ENCODE data around the gene SNX14. TPM values are rescaled to one million over a fixed set of nuclear protein-coding genes. Genes with fewer than 3 reads are reported as not detected.
A peak's percentile ranks its signal among the peaks of the same experiment; 100 is the strongest.

SNX14 gene
- total and polyA plus RNA-seq, 4 donors, result 45.9 to 171 (median 91.3) TPM

DNA sequence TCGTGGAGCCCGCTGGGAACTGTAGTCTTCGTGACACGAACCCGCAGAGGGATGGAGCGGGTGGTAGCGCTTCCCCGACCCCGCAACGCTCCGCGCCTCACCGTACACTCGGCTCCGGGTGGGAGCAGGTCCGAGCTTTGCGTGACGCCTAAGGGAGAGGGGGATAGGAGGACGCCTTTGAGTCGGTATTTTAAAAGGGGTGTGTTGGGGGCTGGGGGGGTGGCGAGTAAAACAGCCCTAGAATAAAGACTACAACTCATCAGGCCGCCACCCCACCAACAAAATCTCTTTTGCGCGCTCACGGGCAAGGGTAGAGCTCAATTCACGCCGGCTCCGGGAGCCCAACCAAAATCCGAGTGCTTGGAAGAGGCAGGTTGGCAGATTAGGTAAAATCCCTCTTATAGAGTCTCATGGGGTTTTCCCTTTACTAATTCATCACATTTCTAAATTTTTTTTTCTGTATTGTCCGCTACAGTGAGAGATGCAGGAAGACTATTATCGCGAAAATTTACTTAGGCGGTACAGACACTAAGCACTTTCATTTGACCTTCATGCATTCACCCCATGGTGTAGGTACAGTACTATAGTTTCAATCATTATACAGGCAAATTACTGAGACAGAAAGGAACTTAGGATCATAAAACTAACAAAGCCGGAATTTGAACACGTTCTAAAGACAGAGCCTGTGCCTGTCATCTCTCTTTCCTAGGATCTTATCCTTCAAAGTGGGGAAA is 706 bp upstream of the SNX14 start:
- 1 to 2% methylated on average over 35 of the region's 35 CpGs for WGBS, 2 donors

DNA sequence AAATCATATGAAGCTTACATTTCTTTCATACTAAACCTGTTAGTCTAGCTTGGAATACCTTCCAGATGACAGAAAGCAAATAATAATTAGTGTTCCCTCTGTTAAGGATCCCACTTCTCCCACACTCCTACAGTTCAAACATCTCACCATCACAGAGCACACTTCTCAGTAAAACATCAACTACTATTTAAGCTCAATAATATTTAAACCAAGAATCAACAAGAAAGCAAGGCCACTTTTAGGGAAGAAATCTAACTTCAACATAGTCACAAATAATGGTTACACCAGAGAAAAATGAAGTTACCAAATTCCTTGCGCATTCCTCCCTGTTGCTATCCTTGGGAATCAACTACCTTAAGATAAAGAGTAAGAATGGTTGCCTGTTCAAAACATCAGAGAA is 1.6 kb downstream of the SNX14 start:
- no peak for ATAC-seq (ENCODE audit: insufficient read depth, low FRiP score)

More for the DNA sequence above, 706 bp upstream of the SNX14 start:
- H3K4me3 ChIP-seq, result peak overlapping the region; percentile 75
- peaks cover 0 to 3% (median 0%) of the 10 kb centered on the region in 4 donors for H3K9me3 ChIP-seq (ENCODE audit: control insufficient read depth in 4 of 4, insufficient read depth in 3 of 4, low read length in 3 of 4)
- no peak for DNase-seq
- H3K27ac ChIP-seq (ENCODE audit: low read depth in 1 of 2, low read length in 1 of 2), result peak overlapping the region; percentile 93 to 96
- H3K9ac ChIP-seq (ENCODE audit: insufficient read depth in 1 of 2, low read length in 2 of 2), result peak overlapping the region; percentile 37 to 66
- ATAC-seq (ENCODE audit: insufficient read depth, low FRiP score), result peak; percentile 1
- no peaks in the 10 kb centered on the region for H3K27me3 ChIP-seq (ENCODE audit: control insufficient read depth in 3 of 3, insufficient read depth in 3 of 3, low read length in 2 of 3)
- TF ChIP-seq, protein P1, sequence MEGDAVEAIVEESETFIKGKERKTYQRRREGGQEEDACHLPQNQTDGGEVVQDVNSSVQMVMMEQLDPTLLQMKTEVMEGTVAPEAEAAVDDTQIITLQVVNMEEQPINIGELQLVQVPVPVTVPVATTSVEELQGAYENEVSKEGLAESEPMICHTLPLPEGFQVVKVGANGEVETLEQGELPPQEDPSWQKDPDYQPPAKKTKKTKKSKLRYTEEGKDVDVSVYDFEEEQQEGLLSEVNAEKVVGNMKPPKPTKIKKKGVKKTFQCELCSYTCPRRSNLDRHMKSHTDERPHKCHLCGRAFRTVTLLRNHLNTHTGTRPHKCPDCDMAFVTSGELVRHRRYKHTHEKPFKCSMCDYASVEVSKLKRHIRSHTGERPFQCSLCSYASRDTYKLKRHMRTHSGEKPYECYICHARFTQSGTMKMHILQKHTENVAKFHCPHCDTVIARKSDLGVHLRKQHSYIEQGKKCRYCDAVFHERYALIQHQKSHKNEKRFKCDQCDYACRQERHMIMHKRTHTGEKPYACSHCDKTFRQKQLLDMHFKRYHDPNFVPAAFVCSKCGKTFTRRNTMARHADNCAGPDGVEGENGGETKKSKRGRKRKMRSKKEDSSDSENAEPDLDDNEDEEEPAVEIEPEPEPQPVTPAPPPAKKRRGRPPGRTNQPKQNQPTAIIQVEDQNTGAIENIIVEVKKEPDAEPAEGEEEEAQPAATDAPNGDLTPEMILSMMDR (IDR thresholded peaks at IDR 0.05; ENCODE audit: control extremely low read depth, extremely low read depth), result no peak
- H3K36me3 ChIP-seq (ENCODE audit: control insufficient read depth in 4 of 4, insufficient read depth in 4 of 4, low read length in 4 of 4), result no peaks in the 10 kb centered on the region
- peaks cover 0 to 12% (median 3%) of the 10 kb centered on the region in 5 donors for H3K4me1 ChIP-seq (ENCODE audit: control insufficient read depth in 5 of 5, insufficient read depth in 5 of 5, low read length in 5 of 5)

DNA sequence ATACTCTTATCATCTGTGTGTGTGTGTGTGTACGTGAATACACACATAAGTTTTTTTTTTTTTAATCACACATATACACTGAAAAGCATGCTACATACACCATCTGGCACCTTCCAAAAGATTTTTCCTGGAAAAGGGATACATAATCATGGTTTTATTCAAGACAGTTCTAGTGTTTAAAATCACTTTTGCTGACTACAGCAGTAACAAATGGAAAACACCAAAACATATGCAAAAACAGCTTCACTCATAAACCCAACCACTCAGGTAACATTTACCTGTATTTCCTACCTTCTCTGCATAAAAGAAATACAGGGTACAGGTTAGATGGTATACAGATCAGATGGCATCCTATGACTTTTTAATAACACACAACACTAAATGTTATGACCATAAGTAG is 2.5 kb downstream of the SNX14 start:
- TF ChIP-seq, protein P1 (IDR thresholded peaks at IDR 0.05; ENCODE audit: control extremely low read depth, extremely low read depth), result no peak

More for the DNA sequence above, 1.6 kb downstream of the SNX14 start:
- peak in 2 of 3 donors; percentile 26 to 61 for DNase-seq
- Histone ChIP-seq H3K4me3 (no peak overlapping the region), H3K9me3 (ENCODE audit: control insufficient read depth in 4 of 4, insufficient read depth in 3 of 4, low read length in 3 of 4) (peaks cover 0 to 6% (median 0%) of the 10 kb centered on the region in 4 donors), H3K27ac (ENCODE audit: low read depth in 1 of 2, low read length in 1 of 2) (no peak overlapping the region), H3K36me3 (ENCODE audit: control insufficient read depth in 4 of 4, insufficient read depth in 4 of 4, low read length in 4 of 4) (no peaks in the 10 kb centered on the region), H3K27me3 (ENCODE audit: control insufficient read depth in 3 of 3, insufficient read depth in 3 of 3, low read length in 2 of 3) (no peaks in the 10 kb centered on the region), H3K9ac (ENCODE audit: insufficient read depth in 1 of 2, low read length in 2 of 2) (no peak overlapping the region), H3K4me1 (ENCODE audit: control insufficient read depth in 5 of 5, insufficient read depth in 5 of 5, low read length in 5 of 5) (peaks cover 0 to 12% (median 3%) of the 10 kb centered on the region in 5 donors)
- TF ChIP-seq, protein P1 (IDR thresholded peaks at IDR 0.05; ENCODE audit: control extremely low read depth, extremely low read depth), result no peak
- WGBS, 2 donors, result 78 to 80% methylated on average over 1 of the region's 1 CpG

More for the DNA sequence above, 2.5 kb downstream of the SNX14 start:
- no peaks in the 10 kb centered on the region for H3K27me3 ChIP-seq (ENCODE audit: control insufficient read depth in 3 of 3, insufficient read depth in 3 of 3, low read length in 2 of 3)
- ATAC-seq (ENCODE audit: insufficient read depth, low FRiP score) (no peak), DNase-seq (no peak)
- whole genome bisulfite sequencing, 2 donors, result 95 to 100% methylated on average over 1 of the region's 1 CpG
- no peaks in the 10 kb centered on the region for H3K36me3 ChIP-seq (ENCODE audit: control insufficient read depth in 4 of 4, insufficient read depth in 4 of 4, low read length in 4 of 4)
- peaks cover 0 to 12% (median 3%) of the 10 kb centered on the region in 5 donors for H3K4me1 ChIP-seq (ENCODE audit: control insufficient read depth in 5 of 5, insufficient read depth in 5 of 5, low read length in 5 of 5)
- H3K27ac ChIP-seq (ENCODE audit: low read depth in 1 of 2, low read length in 1 of 2), result no peak overlapping the region
- no peak overlapping the region for H3K4me3 ChIP-seq
- no peak overlapping the region for H3K9ac ChIP-seq (ENCODE audit: insufficient read depth in 1 of 2, low read length in 2 of 2)
- peaks cover 0 to 6% (median 0%) of the 10 kb centered on the region in 4 donors for H3K9me3 ChIP-seq (ENCODE audit: control insufficient read depth in 4 of 4, insufficient read depth in 3 of 4, low read length in 3 of 4)

Data from lung (tissue), 12 donors.